Activated naive CD8-positive, alpha-beta T cell treated with anti-CD3 and anti-CD28 coated beads for 36 hours (primary cell): ENCODE data around the gene SLC46A3. TPM values are rescaled to one million over a fixed set of nuclear protein-coding genes. Genes with fewer than 3 reads are reported as not detected.
"Not testable (repeated sequence)": the region's sequence is repeated elsewhere in the genome, so short reads cannot be mapped to it uniquely, and the experiment has no call there.

Experiments used
- DNase-seq: peaks from one replicate; pipeline ENCODE4 v3.0.0; 2021
- H3K27ac Mint-ChIP-seq: one replicate; pipeline ENCODE4 v1.8.0; 2022; ENCODE audit warnings: mild to moderate bottlenecking, moderate library complexity, mixed read lengths
- H3K27me3 Mint-ChIP-seq: one replicate; pipeline ENCODE4 v1.8.0; 2022; ENCODE audit warnings: mild to moderate bottlenecking, mixed read lengths
- H3K36me3 Mint-ChIP-seq: one replicate; pipeline ENCODE4 v1.8.0; 2021; ENCODE audit warnings: mild to moderate bottlenecking, mixed read lengths
- H3K4me1 Mint-ChIP-seq: one replicate; pipeline ENCODE4 v1.8.0; 2021; ENCODE audit warnings: mixed read lengths
- H3K4me3 Mint-ChIP-seq: one replicate; pipeline ENCODE4 v1.8.0; 2022; ENCODE audit warnings: mild to moderate bottlenecking, moderate library complexity, mixed read lengths
- H3K9me3 Mint-ChIP-seq: one replicate; pipeline ENCODE4 v1.8.0; 2022; ENCODE audit warnings: mixed read lengths
- total RNA-seq, 2 experiments: library from RNA; stranded (reverse); gene quantifications; one replicate each; pipeline ENCODE4 v1.2.3, GENCODE V29; 2021

Gene SLC46A3
- total RNA-seq, 2 experiments from 2014 or later = 2.6 to 3.2 TPM

GRCh38 chr13:28743499-28744083 lies 24.8 kb upstream of the SLC46A3 start:
- no peak for DNase-seq
- no peak overlapping the region for H3K27ac Mint-ChIP-seq
- no peaks in the 10 kb centered on the region for H3K36me3 Mint-ChIP-seq
- H3K4me3 Mint-ChIP-seq = no peak overlapping the region
- no peaks in the 10 kb centered on the region for H3K27me3 Mint-ChIP-seq
- H3K9me3 Mint-ChIP-seq = no peaks in the 10 kb centered on the region
- H3K4me1 Mint-ChIP-seq = no peaks in the 10 kb centered on the region

- DNase-seq = no peak
- Mint-ChIP-seq H3K9me3 (no peaks in the 10 kb centered on the region), H3K4me1 (no peaks in the 10 kb centered on the region), H3K36me3 (no peaks in the 10 kb centered on the region), H3K4me3 (no peak overlapping the region), H3K27ac (no peak overlapping the region), H3K27me3 (no peaks in the 10 kb centered on the region)
Observed at GRCh38 chr13:28743020-28743419, 24.2 kb upstream of the SLC46A3 start.

- H3K27ac Mint-ChIP-seq, H3K27me3 Mint-ChIP-seq, DNase-seq, H3K4me3 Mint-ChIP-seq, H3K4me1 Mint-ChIP-seq, H3K9me3 Mint-ChIP-seq, H3K36me3 Mint-ChIP-seq: not testable (repeated sequence)
Observed at GRCh38 chr13:28742445-28742844, 23.7 kb upstream of the SLC46A3 start.

GRCh38 chr13:28741084-28741491 lies 22.3 kb upstream of the SLC46A3 start:
- DNase-seq = no peak
- no peaks in the 10 kb centered on the region for H3K9me3 Mint-ChIP-seq
- H3K27me3 Mint-ChIP-seq = no peaks in the 10 kb centered on the region
- H3K4me3 Mint-ChIP-seq = no peak overlapping the region
- H3K36me3 Mint-ChIP-seq = no peaks in the 10 kb centered on the region
- no peak overlapping the region for H3K27ac Mint-ChIP-seq
- no peaks in the 10 kb centered on the region for H3K4me1 Mint-ChIP-seq

GRCh38 chr13:28739376-28739775 lies 20.6 kb upstream of the SLC46A3 start:
- Mint-ChIP-seq H3K4me3 (no peak overlapping the region), H3K9me3 (no peaks in the 10 kb centered on the region), H3K36me3 (no peaks in the 10 kb centered on the region), H3K27me3 (no peaks in the 10 kb centered on the region), H3K4me1 (no peaks in the 10 kb centered on the region), H3K27ac (no peak overlapping the region)
- DNase-seq = no peak

- Mint-ChIP-seq H3K27me3 (no peaks in the 10 kb centered on the region), H3K4me1 (no peaks in the 10 kb centered on the region), H3K9me3 (no peaks in the 10 kb centered on the region), H3K4me3 (no peak overlapping the region), H3K27ac (no peak overlapping the region), H3K36me3 (no peaks in the 10 kb centered on the region)
- DNase-seq = no peak
Observed at GRCh38 chr13:28735481-28736029, 16.8 kb upstream of the SLC46A3 start.

- Mint-ChIP-seq H3K4me3 (no peak overlapping the region), H3K27me3 (no peaks in the 10 kb centered on the region), H3K9me3 (no peaks in the 10 kb centered on the region), H3K4me1 (no peaks in the 10 kb centered on the region), H3K27ac (no peak overlapping the region), H3K36me3 (no peaks in the 10 kb centered on the region)
- no peak for DNase-seq
Observed at GRCh38 chr13:28734906-28735305, 16.1 kb upstream of the SLC46A3 start.

GRCh38 chr13:28730762-28731161 lies 12.0 kb upstream of the SLC46A3 start:
- Mint-ChIP-seq H3K9me3 (no peaks in the 10 kb centered on the region), H3K4me1 (no peaks in the 10 kb centered on the region), H3K4me3 (no peak overlapping the region), H3K27me3 (peaks cover 14% of the 10 kb centered on the region), H3K27ac (no peak overlapping the region), H3K36me3 (no peaks in the 10 kb centered on the region)
- no peak for DNase-seq

GRCh38 chr13:28729541-28729940 lies 10.8 kb upstream of the SLC46A3 start:
- Mint-ChIP-seq H3K27me3 (peaks cover 14% of the 10 kb centered on the region), H3K4me3 (no peak overlapping the region), H3K4me1 (no peaks in the 10 kb centered on the region), H3K9me3 (no peaks in the 10 kb centered on the region), H3K27ac (no peak overlapping the region), H3K36me3 (no peaks in the 10 kb centered on the region)
- DNase-seq = no peak

- Mint-ChIP-seq H3K4me3 (no peak overlapping the region), H3K27me3 (peaks cover 14% of the 10 kb centered on the region), H3K27ac (no peak overlapping the region), H3K9me3 (no peaks in the 10 kb centered on the region), H3K36me3 (no peaks in the 10 kb centered on the region), H3K4me1 (no peaks in the 10 kb centered on the region)
- DNase-seq = no peak
Observed at GRCh38 chr13:28728642-28729041, 9.9 kb upstream of the SLC46A3 start.

- no peak overlapping the region for H3K4me3 Mint-ChIP-seq
- peaks cover 14% of the 10 kb centered on the region for H3K27me3 Mint-ChIP-seq
- no peak overlapping the region for H3K27ac Mint-ChIP-seq
- H3K36me3 Mint-ChIP-seq = no peaks in the 10 kb centered on the region
- no peak for DNase-seq
- no peaks in the 10 kb centered on the region for H3K4me1 Mint-ChIP-seq
- no peaks in the 10 kb centered on the region for H3K9me3 Mint-ChIP-seq
Observed at GRCh38 chr13:28725046-28725610, 6.4 kb upstream of the SLC46A3 start.

GRCh38 chr13:28723806-28724205 lies 5.0 kb upstream of the SLC46A3 start:
- peaks cover 8% of the 10 kb centered on the region for H3K4me1 Mint-ChIP-seq
- H3K9me3 Mint-ChIP-seq = no peaks in the 10 kb centered on the region
- no peaks in the 10 kb centered on the region for H3K36me3 Mint-ChIP-seq
- peaks cover 14% of the 10 kb centered on the region for H3K27me3 Mint-ChIP-seq
- DNase-seq = no peak
- H3K4me3 Mint-ChIP-seq = no peak overlapping the region
- H3K27ac Mint-ChIP-seq = no peak overlapping the region

- Mint-ChIP-seq H3K36me3 (no peaks in the 10 kb centered on the region), H3K4me3 (peak overlapping the region; percentile 94), H3K4me1 (peaks cover 26% of the 10 kb centered on the region), H3K27ac (peak overlapping the region; percentile 96), H3K9me3 (no peaks in the 10 kb centered on the region), H3K27me3 (no peaks in the 10 kb centered on the region)
- no peak for DNase-seq
Observed at GRCh38 chr13:28719227-28720055, 671 bp upstream of the SLC46A3 start.

- Mint-ChIP-seq H3K27me3 (no peaks in the 10 kb centered on the region), H3K4me3 (peak overlapping the region; percentile 94), H3K27ac (peak overlapping the region; percentile 96), H3K9me3 (no peaks in the 10 kb centered on the region), H3K36me3 (no peaks in the 10 kb centered on the region), H3K4me1 (peaks cover 26% of the 10 kb centered on the region)
- no peak for DNase-seq
Observed at GRCh38 chr13:28718196-28718542, 601 bp downstream of the SLC46A3 start.

GRCh38 chr13:28717170-28717569 lies 1.6 kb downstream of the SLC46A3 start:
- Mint-ChIP-seq H3K4me3 (peak overlapping the region; percentile 52), H3K27me3 (no peaks in the 10 kb centered on the region), H3K4me1 (peaks cover 26% of the 10 kb centered on the region), H3K36me3 (no peaks in the 10 kb centered on the region), H3K9me3 (no peaks in the 10 kb centered on the region), H3K27ac (peak overlapping the region; percentile 18)
- no peak for DNase-seq
